Melanocyte of skin (primary cell): Measurements from ENCODE around the gene ABCG4. TPM values are rescaled to one million over a fixed set of nuclear protein-coding genes. Genes with fewer than 3 reads are reported as not detected.

Experiments
- total RNA-seq, 2 donors: library from RNA; depleted of rRNA; stranded (reverse); fragments of >200 nt; gene quantifications; 2 replicates each; pipeline ENCODE4 v1.2.3, GENCODE V29; 2012

The ABCG4 gene
- total RNA-seq: under 1 TPM; 0.33 to 0.34 TPM

GRCh38 chr11:119149018-119149785 lies at the start of gene ABCG4:
Gene ABCG4, plus strand, starts transcription at chr11:119149052. Its CDS starts 914 bp downstream, at chr11:119149966.

DNA sequence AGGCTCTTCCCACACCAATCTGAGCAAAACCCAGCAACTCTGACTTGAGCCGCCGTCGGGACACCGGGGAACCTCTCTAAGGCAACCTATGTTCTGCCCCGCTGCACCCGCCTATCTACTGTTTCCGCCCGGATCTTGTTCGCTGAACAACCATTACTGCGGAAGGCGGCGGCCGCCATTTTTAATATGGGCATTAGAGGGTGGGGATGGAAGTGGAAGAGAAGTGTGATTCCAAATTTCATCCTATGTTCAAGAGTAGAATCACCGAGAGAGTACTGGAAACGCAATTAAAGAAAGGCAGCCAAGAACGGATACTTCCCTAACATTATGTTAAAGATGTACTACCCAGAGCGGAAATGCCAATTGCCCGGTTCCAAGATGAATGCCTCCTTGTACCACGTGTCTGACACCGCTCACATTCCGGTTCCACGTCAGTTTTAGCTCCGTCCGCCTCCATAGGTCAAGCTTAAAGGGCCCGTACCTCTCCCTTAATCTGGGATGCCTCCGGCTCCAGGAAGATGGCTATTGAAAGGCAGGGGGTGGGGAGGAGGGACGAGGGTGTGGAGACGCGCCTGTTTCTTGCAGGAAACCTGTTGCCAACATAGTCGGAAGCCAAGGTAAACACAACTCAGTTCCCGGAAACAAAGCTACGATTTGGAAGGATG lies 47.0 kb upstream of the ABCG4 start, which contains the start of gene DPAGT1:
Gene DPAGT1 (minus strand): TSS at position 95 of the 665 bp plus-strand sequence. CDS start 198 bp downstream, outside the sequence.

GRCh38 chr11:119106564-119107537 lies 42.0 kb upstream of the ABCG4 start, which contains the start of gene C2CD2L:
Gene C2CD2L, plus strand, starts transcription at chr11:119107344. Its CDS starts 398 bp downstream, at chr11:119107742.

GRCh38 chr11:119121008-119121810 lies 27.6 kb upstream of the ABCG4 start, which contains the start of gene HINFP:
Gene HINFP, plus strand, starts transcription at chr11:119121580. Its CDS starts 5,365 bp downstream, at chr11:119126945.

DNA sequence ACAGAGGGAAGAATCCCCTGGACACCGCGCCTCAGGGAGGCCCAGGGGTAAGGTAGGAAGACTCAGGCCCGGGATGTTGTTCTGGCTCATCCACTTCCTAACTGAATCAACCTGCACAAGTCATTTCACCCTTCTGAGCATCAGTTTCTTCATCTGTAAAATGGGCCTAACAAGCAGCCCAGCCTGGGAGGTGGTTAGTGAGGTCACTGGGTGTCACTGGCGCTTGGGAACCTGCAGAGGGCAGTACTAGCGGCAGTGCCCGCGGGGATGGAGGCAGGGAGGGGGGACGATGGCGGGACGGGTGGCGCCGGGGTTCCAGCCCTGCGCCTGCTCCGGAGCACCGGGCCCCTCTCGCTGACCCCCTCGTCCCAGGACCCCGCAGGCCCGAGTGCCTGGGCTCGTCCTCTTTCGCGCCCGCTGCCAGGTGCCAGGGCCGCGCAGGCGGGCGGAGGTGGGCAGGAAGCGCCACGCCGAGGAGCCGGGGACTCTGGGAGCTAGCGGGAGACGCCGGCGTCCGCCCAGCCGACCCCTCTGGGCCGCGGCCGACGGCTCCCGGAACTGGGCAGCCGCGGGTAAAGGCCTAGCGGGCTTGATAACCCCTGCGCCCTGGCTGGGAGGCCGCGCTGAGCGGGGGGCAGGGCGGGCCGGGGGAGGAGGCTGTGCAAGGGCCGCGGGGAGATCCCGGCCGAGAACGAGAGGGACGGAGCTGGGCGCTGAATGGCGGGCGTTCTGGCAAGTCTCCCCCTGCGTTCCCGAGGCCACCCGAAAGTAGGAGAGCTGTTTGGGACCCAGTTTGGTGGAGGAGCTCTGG lies 19.8 kb downstream of the ABCG4 start, which contains the start of gene NLRX1:
Gene NLRX1 (plus strand): TSS at position 255 of the 811 bp plus-strand sequence. CDS start 2,679 bp downstream, outside the sequence.

GRCh38 chr11:119205574-119206510 lies 57.0 kb downstream of the ABCG4 start, which contains the start of gene CBL:
Gene CBL, plus strand, starts transcription at chr11:119206339. Its CDS starts 79 bp downstream, at chr11:119206418.

Other genes with a start within 250 kb of the ABCG4 start
- 10 to 100 TPM in 1 of 2 donors, 1 to 10 TPM in 1; 6.9 to 10.7 TPM for gene BCL9L, start 223.1 kb upstream of the ABCG4 start, total RNA-seq
- gene UPK2, start 192.8 kb upstream of the ABCG4 start, total RNA-seq: not detected
- gene FOXR1, start 177.3 kb upstream of the ABCG4 start, total RNA-seq: not detected
- gene CENATAC, start 150.9 kb upstream of the ABCG4 start, total RNA-seq: 10 to 100 TPM; 18.6 to 28.2 TPM
- 100 to 1,000 TPM; 853 to 862 TPM for gene RPS25, start 130.7 kb upstream of the ABCG4 start, total RNA-seq
- 100 to 1,000 TPM in 1 of 2 donors, 10 to 100 TPM in 1; 56.8 to 101 TPM for gene TRAPPC4, start 130.3 kb upstream of the ABCG4 start, total RNA-seq
- 10 to 100 TPM; 24.1 to 35.0 TPM for gene SLC37A4, start 118.2 kb upstream of the ABCG4 start, total RNA-seq
- 100 to 1,000 TPM in 1 of 2 donors, 10 to 100 TPM in 1; 95.0 to 180 TPM for gene HYOU1, start 91.8 kb upstream of the ABCG4 start, total RNA-seq
- gene VPS11, start 81.2 kb upstream of the ABCG4 start, total RNA-seq: 10 to 100 TPM; 39.6 to 47.8 TPM
- 10 to 100 TPM; 15.8 to 18.3 TPM for gene HMBS, start 64.2 kb upstream of the ABCG4 start, total RNA-seq
- 10 to 100 TPM; 30.6 to 35.3 TPM for gene DPAGT1, start 47.2 kb upstream of the ABCG4 start, total RNA-seq
- gene C2CD2L, start 41.7 kb upstream of the ABCG4 start, total RNA-seq: 1 to 10 TPM; 7.2 to 8.0 TPM
- 10 to 100 TPM; 16.0 to 20.0 TPM for gene HINFP, start 27.5 kb upstream of the ABCG4 start, total RNA-seq
- 10 to 100 TPM; 17.0 to 22.4 TPM for gene NLRX1, start 19.7 kb downstream of the ABCG4 start, total RNA-seq
- under 1 TPM in 1 of 2 donors, not detected in 1; 0.69 TPM for gene NHERF4, start 36.4 kb downstream of the ABCG4 start, total RNA-seq
- 10 to 100 TPM; 11.7 to 17.0 TPM for gene CBL, start 57.3 kb downstream of the ABCG4 start, total RNA-seq
- 100 to 1,000 TPM; 408 to 781 TPM for gene MCAM, start 168.1 kb downstream of the ABCG4 start, total RNA-seq
- 1 to 10 TPM; 5.2 to 9.7 TPM for gene RNF26, start 185.5 kb downstream of the ABCG4 start, total RNA-seq
- 10 to 100 TPM in 1 of 2 donors, 1 to 10 TPM in 1; 6.7 to 15.8 TPM for gene C1QTNF5, start 191.8 kb downstream of the ABCG4 start, total RNA-seq
- gene MFRP, start 197.7 kb downstream of the ABCG4 start, total RNA-seq: under 1 TPM in 1 of 2 donors, not detected in 1; under 0.01 TPM
- 1 to 10 TPM in 1 of 2 donors, under 1 TPM in 1; 0.33 to 1.0 TPM for gene USP2, start 232.6 kb downstream of the ABCG4 start, total RNA-seq